ENCODE results near the gene PXYLP1. TPM values are rescaled to one million over a fixed set of nuclear protein-coding genes. Genes with fewer than 3 reads are reported as not detected.

PXYLP1 gene
- total RNA-seq, 1 experiment from 2014 or later = 16.7 TPM

DNA sequence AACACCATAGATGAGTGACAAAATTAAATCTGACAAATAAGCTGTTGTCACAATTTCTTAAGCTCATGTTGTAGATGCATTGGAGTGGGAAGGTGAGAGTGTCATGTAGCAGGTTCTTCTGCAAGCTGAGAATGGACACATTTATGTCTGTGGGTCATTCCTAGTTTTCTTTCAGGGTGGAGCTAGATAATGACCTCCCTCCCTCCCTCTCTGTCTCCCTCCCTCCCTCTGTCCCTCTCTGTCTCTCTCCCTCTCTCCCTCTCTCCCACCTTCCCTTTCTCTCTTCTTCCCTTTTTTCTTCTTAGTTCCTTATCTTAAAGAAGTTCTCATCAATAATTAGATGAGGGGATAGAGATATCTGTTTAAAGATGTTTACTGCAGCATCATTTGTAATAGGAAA lies 36.0 kb downstream of the PXYLP1 start:
- no peaks in the 10 kb centered on the region for H3K27me3 ChIP-seq (ENCODE audit: control insufficient read depth, insufficient read depth, low read length)
- H3K36me3 ChIP-seq (replicated peaks; ENCODE audit: control insufficient read depth, insufficient read depth, low read length) = no peaks in the 10 kb centered on the region; the same call in 1 of the 2 replicates
- H3K4me3 ChIP-seq (ENCODE audit: insufficient read depth, low read depth, low read length) = no peak overlapping the region
- DNase-seq = no peak

DNA sequence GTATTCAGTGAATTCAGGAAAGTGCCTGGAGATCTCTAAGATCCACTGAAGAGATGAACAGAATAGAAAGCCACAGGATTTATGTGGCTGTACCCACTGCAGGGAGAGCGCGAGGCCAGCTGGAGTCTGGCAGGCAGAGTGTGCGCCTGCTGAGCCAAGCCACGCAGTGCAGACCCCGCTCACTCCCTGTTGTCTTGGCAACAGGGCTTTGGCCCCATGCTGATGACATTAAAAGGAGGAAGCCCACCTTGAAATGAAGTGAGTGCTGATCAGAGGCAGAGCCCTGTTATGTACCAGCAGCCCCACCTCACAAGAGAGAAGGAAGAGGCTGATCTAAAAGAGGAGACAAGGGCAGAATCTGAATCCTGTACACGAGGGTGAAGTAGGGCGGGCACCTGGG lies 36.7 kb downstream of the PXYLP1 start:
- no peak for DNase-seq
- Histone ChIP-seq H3K4me3 (ENCODE audit: insufficient read depth, low read depth, low read length) (no peak overlapping the region), H3K27me3 (ENCODE audit: control insufficient read depth, insufficient read depth, low read length) (no peaks in the 10 kb centered on the region), H3K36me3 (replicated peaks; ENCODE audit: control insufficient read depth, insufficient read depth, low read length) (no peaks in the 10 kb centered on the region; the same call in 1 of the 2 replicates)

DNA sequence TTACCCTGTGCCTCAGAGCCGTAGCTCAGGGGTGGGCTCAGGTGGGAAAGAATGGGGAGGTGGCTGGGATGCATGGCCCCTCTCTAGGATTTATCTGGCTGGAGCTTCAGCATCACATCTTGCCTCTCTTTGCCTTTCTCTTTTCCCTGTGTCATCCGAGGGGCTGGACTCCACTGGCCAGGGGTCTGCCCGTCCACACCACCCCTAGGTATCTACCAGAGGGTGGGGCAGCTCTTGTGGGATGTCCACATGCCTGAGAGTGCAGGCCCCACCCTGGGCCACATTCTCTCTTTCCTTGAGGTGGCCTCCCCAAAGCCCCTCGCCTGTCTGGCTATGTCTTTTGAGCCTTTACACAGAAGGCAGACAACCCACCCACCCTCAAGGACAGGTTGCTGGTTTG lies 37.2 kb downstream of the PXYLP1 start:
- no peak overlapping the region for H3K4me3 ChIP-seq (ENCODE audit: insufficient read depth, low read depth, low read length)
- no peaks in the 10 kb centered on the region for H3K27me3 ChIP-seq (ENCODE audit: control insufficient read depth, insufficient read depth, low read length)
- H3K36me3 ChIP-seq (replicated peaks; ENCODE audit: control insufficient read depth, insufficient read depth, low read length) = no peaks in the 10 kb centered on the region; the same call in 1 of the 2 replicates
- no peak for DNase-seq

DNA sequence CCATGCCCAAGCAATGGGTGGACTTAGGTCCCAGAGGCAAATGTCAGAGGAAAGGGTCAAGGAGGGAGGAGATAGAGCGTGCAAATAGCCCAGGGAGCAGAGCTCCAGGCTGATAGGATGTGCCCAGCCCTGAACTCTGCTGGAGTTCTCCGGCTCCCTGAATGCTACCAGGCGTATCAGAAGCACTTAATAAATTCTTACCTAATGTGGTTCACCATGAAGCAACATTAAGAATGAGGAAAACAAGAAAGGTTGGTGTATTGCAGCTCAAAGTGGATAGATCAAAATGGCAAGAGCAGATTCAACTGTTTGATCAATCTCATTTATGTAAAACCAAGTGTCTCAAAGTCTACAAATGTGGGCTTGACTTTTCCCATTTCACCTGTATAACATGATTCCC lies 38.3 kb downstream of the PXYLP1 start:
- no peak for DNase-seq

DNA sequence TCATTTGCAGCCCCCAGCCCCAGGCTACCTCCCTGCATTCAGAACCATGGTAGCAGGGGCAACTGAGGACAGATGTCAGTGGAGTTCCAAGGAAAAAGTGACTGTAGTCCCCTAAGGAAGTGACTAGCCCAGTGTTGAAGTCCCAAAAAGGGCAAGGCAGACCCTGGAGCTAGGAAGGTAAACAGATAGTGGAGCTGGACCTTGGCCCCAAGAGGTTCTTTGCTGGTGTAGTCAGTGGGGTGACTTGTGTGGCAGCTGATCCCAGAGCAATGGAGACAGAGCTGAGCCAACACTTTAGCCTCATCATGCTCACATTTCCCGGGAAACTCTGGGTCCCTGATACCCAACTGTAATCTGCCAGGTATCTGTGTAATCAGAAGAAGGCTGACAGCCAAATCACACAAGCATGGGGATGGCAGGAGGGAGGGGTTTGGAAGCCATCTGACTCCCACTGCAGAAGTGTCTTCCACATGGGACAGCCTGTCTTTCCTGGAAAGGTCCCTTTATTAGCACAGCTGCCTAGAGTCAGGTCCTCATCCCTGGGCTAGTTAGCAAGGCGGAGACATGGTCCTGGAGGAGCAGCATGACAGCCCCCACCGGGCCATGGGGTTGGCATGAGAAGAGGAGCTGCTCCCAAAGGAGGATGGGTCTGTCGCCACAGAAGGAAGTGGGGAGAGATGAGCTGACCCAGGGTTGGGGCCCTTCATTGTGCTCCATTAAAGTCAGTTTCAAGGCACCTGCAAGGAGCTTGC lies 39.8 kb downstream of the PXYLP1 start:
- no peak for DNase-seq
- no peak overlapping the region for H3K4me3 ChIP-seq (ENCODE audit: insufficient read depth, low read depth, low read length)
- no peaks in the 10 kb centered on the region; the same call in 1 of the 2 replicates for H3K36me3 ChIP-seq (replicated peaks; ENCODE audit: control insufficient read depth, insufficient read depth, low read length)
- no peaks in the 10 kb centered on the region for H3K27me3 ChIP-seq (ENCODE audit: control insufficient read depth, insufficient read depth, low read length)

More for the DNA sequence above, 38.3 kb downstream of the PXYLP1 start:
- H3K36me3 ChIP-seq (replicated peaks; ENCODE audit: control insufficient read depth, insufficient read depth, low read length) = no peaks in the 10 kb centered on the region; the same call in 1 of the 2 replicates
- no peak overlapping the region for H3K4me3 ChIP-seq (ENCODE audit: insufficient read depth, low read depth, low read length)
- H3K27me3 ChIP-seq (ENCODE audit: control insufficient read depth, insufficient read depth, low read length) = no peaks in the 10 kb centered on the region

DNA sequence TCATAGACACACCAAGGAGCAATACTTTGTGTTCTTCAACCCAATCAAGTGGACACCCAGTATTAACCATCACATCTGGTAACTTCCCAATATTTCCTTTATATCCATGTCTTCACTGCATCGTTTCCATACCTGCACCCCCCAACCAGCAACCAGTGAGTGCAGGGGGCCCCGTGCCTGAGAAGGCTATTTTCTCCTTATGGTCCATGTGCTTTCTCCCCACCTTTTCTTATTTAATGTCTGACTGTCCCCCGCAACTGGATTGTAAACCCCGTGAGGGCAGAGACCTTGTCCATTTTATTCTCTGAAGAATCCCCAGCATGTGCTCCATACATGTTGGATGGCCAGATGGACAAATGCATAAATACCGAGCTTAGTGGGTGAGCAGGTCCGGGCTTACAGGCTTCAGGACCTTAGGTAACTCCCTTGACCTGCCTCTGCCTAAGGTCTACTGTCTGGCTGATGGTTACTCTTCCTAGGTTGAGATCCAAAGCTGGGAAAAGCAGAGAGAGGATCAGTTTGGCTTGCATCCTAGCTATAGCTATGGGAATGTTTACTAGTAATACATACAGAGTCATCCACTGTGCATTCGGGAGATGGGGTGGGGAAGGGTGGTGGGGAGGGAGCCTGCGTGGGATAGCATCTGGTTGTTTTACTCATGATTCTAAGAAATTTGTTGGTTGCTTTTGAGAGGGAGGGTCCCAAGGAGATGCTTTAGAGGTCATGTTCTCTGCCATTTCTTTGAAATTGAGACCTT lies 41.5 kb downstream of the PXYLP1 start:
- DNase-seq = no peak
- H3K36me3 ChIP-seq (replicated peaks; ENCODE audit: control insufficient read depth, insufficient read depth, low read length) = no peaks in the 10 kb centered on the region; the same call in 1 of the 2 replicates
- H3K4me3 ChIP-seq (ENCODE audit: insufficient read depth, low read depth, low read length) = no peak overlapping the region
- no peaks in the 10 kb centered on the region for H3K27me3 ChIP-seq (ENCODE audit: control insufficient read depth, insufficient read depth, low read length)

DNA sequence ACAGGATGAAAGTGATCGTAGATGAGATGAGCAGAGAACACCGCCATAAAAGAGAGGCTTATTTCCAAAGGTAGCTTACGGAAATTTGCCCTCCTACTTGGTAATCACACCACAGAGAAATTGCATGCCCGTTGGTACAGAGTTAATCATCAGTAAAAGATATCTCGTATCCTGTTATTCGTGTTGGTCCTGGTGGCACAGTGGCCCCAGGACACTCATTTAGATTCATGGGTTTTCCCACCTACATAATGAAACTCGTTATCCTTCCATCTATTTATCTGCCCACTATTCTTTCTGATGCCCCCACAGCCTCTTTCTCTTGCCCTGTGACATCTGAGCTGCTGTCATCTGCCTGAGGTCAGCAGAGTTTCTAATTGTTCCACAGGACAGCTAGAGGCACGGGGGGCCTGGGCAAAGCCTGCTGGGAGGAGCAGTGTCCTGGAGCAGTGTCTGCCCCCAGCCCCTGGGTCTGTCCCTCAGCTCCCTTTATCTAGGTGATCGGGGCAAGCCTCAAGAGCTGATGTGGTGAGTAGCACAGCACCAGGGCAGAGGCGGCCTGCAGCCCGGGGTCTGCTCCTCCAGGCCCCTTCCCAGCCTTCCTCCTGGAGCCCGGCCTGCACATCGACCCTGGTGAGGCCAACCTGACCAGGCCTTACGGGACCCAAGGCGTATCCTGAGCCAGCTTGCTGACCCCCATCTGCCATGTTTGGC lies 42.2 kb downstream of the PXYLP1 start:
- no peak overlapping the region for H3K4me3 ChIP-seq (ENCODE audit: insufficient read depth, low read depth, low read length)
- no peak for DNase-seq
- peaks cover 1% of the 10 kb centered on the region for H3K36me3 ChIP-seq (replicated peaks; ENCODE audit: control insufficient read depth, insufficient read depth, low read length)
- H3K27me3 ChIP-seq (ENCODE audit: control insufficient read depth, insufficient read depth, low read length) = no peaks in the 10 kb centered on the region

DNA sequence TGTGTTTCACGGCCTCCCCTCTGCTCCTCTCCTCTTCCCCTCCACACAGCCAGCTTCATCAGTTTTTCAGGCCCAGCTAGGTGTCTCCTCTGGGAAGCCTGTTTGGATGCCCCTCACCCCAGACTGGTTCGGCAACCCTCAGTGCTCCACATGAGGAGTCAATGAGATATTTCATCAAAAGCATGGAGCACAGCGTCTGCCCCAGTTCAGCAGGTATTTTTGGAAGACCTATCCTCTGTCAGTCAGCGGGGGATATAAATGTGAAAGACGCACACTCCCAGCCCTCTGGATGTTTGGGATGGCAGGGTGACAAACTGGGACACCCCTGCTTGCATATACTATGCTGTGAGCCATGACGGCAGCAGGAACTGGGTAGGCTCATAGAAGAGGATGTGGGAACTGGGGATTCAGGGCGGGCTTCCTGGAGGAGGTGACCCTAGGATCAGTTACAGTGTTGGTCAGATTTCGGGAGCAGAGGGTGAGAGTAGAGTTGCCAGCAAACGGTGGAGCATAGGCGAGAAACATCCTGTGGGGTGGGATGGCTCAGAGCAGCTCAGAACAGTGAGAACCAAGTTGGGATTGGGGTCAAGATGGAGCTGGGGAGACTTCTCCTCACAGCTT lies 42.9 kb downstream of the PXYLP1 start:
- no peak for DNase-seq
- no peak overlapping the region for H3K4me3 ChIP-seq (ENCODE audit: insufficient read depth, low read depth, low read length)
- H3K36me3 ChIP-seq (replicated peaks; ENCODE audit: control insufficient read depth, insufficient read depth, low read length) = peaks cover 1% of the 10 kb centered on the region
- H3K27me3 ChIP-seq (ENCODE audit: control insufficient read depth, insufficient read depth, low read length) = no peaks in the 10 kb centered on the region

DNA sequence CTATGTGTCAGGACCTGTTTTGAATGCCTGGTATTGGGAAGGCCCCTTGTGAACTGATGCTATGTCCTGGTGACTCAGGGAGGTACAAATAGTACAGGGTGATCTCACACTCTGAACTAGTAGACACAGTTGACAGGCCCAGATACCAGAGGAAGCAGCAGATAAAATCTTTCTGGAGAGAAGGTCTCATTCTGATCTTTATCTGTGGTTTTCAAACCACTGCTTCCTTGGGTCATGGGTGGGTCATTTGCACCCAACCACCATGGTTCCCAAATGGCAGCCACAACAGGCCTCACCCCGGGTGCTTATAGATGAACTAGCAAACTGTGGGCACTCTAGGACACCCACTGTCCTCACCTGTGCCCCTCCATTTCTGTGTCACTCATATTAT lies 43.4 kb downstream of the PXYLP1 start:
- peaks cover 1% of the 10 kb centered on the region for H3K36me3 ChIP-seq (replicated peaks; ENCODE audit: control insufficient read depth, insufficient read depth, low read length)
- no peak overlapping the region for H3K4me3 ChIP-seq (ENCODE audit: insufficient read depth, low read depth, low read length)
- H3K27me3 ChIP-seq (ENCODE audit: control insufficient read depth, insufficient read depth, low read length) = no peaks in the 10 kb centered on the region
- DNase-seq = no peak

DNA sequence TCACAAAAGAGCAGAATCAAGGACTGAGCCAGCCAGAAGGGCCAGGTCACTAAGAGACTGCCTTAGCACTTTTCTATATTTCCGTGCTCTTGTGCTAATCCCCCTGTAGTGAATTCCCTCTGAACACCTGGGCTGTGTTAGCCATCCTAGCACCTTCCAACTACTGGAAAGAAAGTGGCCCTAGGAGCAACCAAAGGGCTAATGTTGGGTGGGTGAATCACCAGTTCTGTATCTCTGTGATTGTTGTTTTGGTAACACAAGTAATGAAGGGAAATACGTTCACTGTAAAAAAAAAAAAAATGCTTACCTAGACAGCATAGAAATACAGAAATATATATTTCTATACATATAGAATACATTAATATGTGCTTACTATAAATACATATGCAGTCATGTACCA lies 43.9 kb downstream of the PXYLP1 start:
- Histone ChIP-seq H3K36me3 (replicated peaks; ENCODE audit: control insufficient read depth, insufficient read depth, low read length) (peaks cover 1% of the 10 kb centered on the region), H3K4me3 (ENCODE audit: insufficient read depth, low read depth, low read length) (no peak overlapping the region), H3K27me3 (ENCODE audit: control insufficient read depth, insufficient read depth, low read length) (no peaks in the 10 kb centered on the region)
- no peak for DNase-seq

DNA sequence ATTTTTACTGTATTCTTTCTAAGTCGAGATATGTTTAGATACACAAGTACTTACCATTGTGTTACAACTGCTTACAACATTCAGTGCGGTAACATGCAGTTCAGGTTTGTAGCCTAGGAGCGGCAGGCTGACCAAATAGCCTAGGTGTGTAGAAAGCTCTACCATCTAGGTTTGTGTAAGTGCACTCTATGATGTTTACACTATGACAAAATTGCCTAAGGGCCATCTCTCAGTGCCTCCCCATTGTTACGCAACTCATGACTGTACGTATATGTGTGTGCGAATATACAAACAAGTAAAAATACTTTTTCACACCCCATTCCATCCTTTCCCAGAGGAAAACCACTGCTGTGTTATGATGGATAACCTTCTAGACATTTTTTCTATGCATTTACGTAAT lies 44.3 kb downstream of the PXYLP1 start:
- Histone ChIP-seq H3K27me3 (ENCODE audit: control insufficient read depth, insufficient read depth, low read length) (no peaks in the 10 kb centered on the region), H3K36me3 (replicated peaks; ENCODE audit: control insufficient read depth, insufficient read depth, low read length) (peaks cover 1% of the 10 kb centered on the region), H3K4me3 (ENCODE audit: insufficient read depth, low read depth, low read length) (no peak overlapping the region)
- no peak for DNase-seq

DNA sequence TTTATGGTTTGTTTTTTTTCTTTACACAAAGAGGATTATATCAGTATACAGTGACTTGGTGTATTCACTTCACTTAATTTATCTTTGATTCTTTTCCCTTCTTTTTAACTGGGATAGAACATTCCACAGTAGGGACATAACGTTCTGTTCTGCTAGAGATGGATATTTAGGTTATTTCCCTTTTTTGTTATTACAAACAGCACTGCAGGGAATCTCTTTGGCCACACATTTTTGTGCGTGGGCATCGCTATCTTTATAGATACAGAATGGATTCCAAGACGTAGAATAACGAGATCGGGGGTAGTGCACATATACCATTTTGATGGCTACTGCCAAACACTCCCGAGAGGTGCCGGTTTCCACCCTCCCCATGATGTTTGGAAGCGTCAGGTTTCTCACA lies 44.8 kb downstream of the PXYLP1 start:
- no peak for DNase-seq
- Histone ChIP-seq H3K4me3 (ENCODE audit: insufficient read depth, low read depth, low read length) (no peak overlapping the region), H3K27me3 (ENCODE audit: control insufficient read depth, insufficient read depth, low read length) (no peaks in the 10 kb centered on the region), H3K36me3 (replicated peaks; ENCODE audit: control insufficient read depth, insufficient read depth, low read length) (peaks cover 1% of the 10 kb centered on the region)

DNA sequence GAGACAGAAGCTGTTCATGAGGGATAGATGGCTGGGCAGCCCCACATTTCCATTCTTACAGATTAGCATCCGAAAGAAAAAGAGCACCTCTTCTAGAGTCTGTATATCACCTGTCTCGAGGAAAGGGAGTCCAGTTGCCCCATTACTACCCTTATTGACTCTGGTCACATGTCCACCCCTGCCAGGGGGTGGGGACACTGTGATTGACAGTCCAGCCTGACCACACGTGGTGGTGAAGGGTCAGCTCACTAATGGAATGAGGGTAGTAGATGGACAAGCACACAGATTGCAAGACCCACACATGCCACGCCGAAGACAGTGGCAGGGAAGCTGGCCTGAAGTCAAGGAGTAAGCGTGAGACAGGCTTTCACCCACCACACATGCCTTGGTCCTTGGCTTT lies 45.8 kb downstream of the PXYLP1 start:
- no peaks in the 10 kb centered on the region for H3K27me3 ChIP-seq (ENCODE audit: control insufficient read depth, insufficient read depth, low read length)
- no peak overlapping the region for H3K4me3 ChIP-seq (ENCODE audit: insufficient read depth, low read depth, low read length)
- peaks cover 1% of the 10 kb centered on the region for H3K36me3 ChIP-seq (replicated peaks; ENCODE audit: control insufficient read depth, insufficient read depth, low read length)
- no peak for DNase-seq

DNA sequence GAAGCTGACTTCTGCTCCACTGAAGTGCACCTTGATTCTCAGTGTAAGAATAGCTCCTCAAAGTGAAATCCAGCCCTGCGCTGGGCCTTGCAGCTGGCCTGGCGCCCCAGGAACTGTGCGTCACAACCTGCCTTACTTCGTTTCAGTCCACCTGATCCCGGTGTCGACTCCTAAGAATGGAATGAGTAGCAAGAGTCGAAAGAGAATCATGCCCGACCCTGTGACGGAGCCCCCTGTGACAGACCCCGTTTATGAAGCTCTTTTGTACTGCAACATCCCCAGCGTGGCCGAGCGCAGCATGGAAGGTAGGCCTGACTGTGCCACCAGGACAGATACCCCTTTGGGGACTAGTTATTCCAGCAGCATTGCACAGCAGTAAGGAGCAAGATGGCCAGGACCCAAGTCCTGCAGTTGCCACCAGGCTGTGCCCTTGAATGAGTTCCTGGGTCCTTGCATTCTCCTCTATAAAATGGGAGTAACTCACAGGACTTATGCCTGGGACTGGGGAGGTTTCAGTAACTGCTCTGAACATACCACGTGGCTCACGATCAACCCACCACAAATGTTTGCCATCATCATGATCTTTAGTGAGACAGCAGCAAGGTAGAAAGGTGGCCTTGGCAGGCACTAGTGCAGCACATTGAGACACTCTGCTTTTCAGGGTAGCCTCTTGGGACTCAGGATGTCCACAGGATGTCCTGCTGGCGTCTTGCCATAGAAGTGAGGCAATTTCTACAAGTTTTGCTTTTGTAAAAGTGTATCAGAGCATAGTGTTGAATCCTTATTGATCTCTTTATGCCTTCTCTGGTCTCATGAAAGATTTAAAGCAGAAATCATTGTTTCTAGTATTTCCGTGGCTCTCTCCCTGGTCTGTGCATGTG lies 46.8 kb downstream of the PXYLP1 start:
- peaks cover 1% of the 10 kb centered on the region for H3K36me3 ChIP-seq (replicated peaks; ENCODE audit: control insufficient read depth, insufficient read depth, low read length)
- H3K27me3 ChIP-seq (ENCODE audit: control insufficient read depth, insufficient read depth, low read length) = no peaks in the 10 kb centered on the region
- no peak for DNase-seq
- H3K4me3 ChIP-seq (ENCODE audit: insufficient read depth, low read depth, low read length) = no peak overlapping the region

Data from H7 (cell line).